Bronchial epithelial cell (primary cell): ENCODE measurements around the gene SPRY2. TPM values are rescaled to one million over a fixed set of nuclear protein-coding genes. Genes with fewer than 3 reads are reported as not detected.

Source experiments
- DNase-seq: peaks from one replicate; pipeline ENCODE4 v3.0.0-alpha.2; 2010; ENCODE audit warnings: low read depth
- FAIRE-seq: peaks from 2 replicates; lab custom pipeline; 2011; peaks lifted over from hg19 to GRCh38; lab: Jason Lieb, UNC
- H3K27me3 ChIP-seq: 2 replicates; pipeline ENCODE4 v1.5.1; 2011; ENCODE audit warnings: low read length; ENCODE audit not compliant: control insufficient read depth, insufficient read depth
- H3K36me3 ChIP-seq: 2 replicates; pipeline ENCODE4 v1.5.1; 2011; ENCODE audit warnings: low read length; ENCODE audit not compliant: control insufficient read depth, insufficient read depth
- H3K4me3 ChIP-seq: 2 replicates; pipeline ENCODE4 v1.5.1; 2011; ENCODE audit warnings: mild to moderate bottlenecking, low read depth, low read length, control low read depth
- total RNA-seq: library from RNA; depleted of rRNA; stranded (reverse); fragments of >200 nt; gene quantifications from 2 replicates; pipeline ENCODE4 v1.2.1, GENCODE V29; 2014
- TF ChIP-seq, protein P1 (sequence below): IDR thresholded peaks from 2 replicates; pipeline ENCODE4 v1.5.1; 2011; ENCODE audit warnings: mild to moderate bottlenecking, moderate library complexity, low read length, control low read depth, inconsistent platforms; ENCODE audit not compliant: insufficient read depth, severe bottlenecking

Gene SPRY2
- total RNA-seq, 1 donor from 2014 or later: 4.7 TPM

GRCh38 chr13:80307401-80307987 lies 33.4 kb downstream of the SPRY2 start:
- TF ChIP-seq, protein P1, sequence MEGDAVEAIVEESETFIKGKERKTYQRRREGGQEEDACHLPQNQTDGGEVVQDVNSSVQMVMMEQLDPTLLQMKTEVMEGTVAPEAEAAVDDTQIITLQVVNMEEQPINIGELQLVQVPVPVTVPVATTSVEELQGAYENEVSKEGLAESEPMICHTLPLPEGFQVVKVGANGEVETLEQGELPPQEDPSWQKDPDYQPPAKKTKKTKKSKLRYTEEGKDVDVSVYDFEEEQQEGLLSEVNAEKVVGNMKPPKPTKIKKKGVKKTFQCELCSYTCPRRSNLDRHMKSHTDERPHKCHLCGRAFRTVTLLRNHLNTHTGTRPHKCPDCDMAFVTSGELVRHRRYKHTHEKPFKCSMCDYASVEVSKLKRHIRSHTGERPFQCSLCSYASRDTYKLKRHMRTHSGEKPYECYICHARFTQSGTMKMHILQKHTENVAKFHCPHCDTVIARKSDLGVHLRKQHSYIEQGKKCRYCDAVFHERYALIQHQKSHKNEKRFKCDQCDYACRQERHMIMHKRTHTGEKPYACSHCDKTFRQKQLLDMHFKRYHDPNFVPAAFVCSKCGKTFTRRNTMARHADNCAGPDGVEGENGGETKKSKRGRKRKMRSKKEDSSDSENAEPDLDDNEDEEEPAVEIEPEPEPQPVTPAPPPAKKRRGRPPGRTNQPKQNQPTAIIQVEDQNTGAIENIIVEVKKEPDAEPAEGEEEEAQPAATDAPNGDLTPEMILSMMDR: no peak
- Histone ChIP-seq H3K4me3 (no peak overlapping the region), H3K36me3 (no peaks in the 10 kb centered on the region), H3K27me3 (no peaks in the 10 kb centered on the region)
- DNase-seq (no peak), FAIRE-seq (no peak)

DNA sequence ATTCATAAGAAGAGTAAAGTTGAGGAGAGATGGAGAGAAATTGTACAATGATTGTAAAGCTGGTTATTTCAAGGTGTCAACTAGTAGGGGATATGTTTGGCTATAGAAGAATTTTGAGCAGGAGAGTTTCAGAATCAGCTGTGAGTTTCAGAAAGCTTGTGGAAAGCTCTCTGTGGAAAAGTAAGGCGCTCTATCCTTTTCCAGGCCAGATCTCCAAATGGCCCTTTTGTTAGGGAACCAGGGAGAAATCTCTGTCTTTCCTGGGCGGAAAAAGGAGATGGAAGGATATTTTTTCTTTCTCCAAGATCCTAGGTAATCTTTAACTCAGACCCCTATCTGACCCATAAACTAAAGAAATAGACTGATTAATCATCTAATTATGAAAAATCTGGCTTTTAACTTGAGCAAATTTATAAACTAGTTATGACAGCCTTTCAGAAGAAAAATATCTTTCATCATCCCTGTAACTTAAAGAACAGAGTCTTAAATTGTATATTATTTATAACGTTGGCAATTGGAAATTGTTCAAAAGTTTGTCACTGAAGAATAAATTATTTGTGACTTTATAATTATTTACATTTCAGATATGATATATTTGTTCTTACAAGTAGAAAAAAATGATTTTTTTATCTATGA lies 34.5 kb downstream of the SPRY2 start:
- TF ChIP-seq, protein P1: no peak
- H3K27me3 ChIP-seq: no peaks in the 10 kb centered on the region
- FAIRE-seq: no peak

DNA sequence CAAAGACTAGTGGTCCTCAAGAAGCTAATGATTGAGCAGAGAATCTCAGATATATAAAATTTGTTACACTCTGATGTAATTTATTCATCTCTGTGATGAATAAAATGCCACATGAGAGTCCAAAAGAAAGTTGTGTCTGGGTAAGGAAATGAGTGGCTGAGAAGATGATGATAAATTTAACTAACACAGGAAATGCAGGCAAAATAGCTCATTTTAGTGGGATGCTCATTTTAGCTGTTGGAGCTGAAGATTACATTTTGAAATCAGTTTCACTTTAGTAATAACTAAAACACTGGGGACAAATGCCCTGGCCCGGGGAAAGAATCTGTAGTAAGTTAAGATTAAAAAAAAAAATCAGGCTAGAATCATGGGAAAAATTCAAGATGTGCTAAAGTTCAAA lies 35.2 kb downstream of the SPRY2 start:
- Histone ChIP-seq H3K27me3 (no peaks in the 10 kb centered on the region), H3K4me3 (no peak overlapping the region), H3K36me3 (no peaks in the 10 kb centered on the region)
- TF ChIP-seq, protein P1: no peak
- FAIRE-seq: no peak
- no peak for DNase-seq

More for the DNA sequence above, 34.5 kb downstream of the SPRY2 start:
- Histone ChIP-seq H3K4me3 (no peak overlapping the region), H3K36me3 (no peaks in the 10 kb centered on the region)
- DNase-seq: no peak

DNA sequence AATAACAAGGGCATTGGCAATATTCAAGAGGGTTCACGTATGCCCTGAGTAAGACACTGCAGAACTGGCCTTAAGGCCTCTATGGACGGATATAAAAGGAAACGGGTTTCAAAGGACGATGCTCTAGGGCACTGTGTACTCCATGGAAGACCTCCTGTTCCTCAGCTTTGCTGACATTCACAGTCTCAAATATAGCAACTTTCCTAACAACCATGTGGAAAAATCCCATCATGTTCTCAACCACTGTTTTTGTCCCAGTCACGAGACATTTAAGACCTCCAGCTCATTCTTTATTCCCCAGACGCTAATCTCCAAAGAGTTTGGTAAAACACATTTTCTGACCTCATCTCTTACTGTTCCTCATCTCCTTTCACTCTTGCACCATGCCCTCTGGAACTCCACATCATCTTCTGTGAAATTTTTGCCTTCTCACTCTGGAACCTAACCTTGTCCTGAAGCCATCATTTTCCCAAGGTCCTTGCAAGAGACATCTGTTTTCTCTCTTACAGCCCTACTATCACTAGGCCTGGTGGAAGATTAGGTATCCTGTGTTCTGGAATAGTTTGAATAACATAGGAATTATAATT lies 37.6 kb downstream of the SPRY2 start:
- H3K4me3 ChIP-seq: no peak overlapping the region
- no peaks in the 10 kb centered on the region for H3K27me3 ChIP-seq
- DNase-seq (no peak), FAIRE-seq (no peak)
- TF ChIP-seq, protein P1: no peak
- no peaks in the 10 kb centered on the region for H3K36me3 ChIP-seq

GRCh38 chr13:80299046-80299445 lies 41.9 kb downstream of the SPRY2 start:
- no peak for FAIRE-seq
- peak; percentile 17 for DNase-seq
- H3K27me3 ChIP-seq: no peaks in the 10 kb centered on the region
- no peak overlapping the region for H3K4me3 ChIP-seq
- H3K36me3 ChIP-seq: no peaks in the 10 kb centered on the region
- TF ChIP-seq, protein P1: no peak
